ENCODE data around the gene SPEG. TPM values are rescaled to one million over a fixed set of nuclear protein-coding genes. Genes with fewer than 3 reads are reported as not detected.
A peak's percentile ranks its signal among the peaks of the same experiment; 100 is the strongest.

Gene SPEG
- total and polyA plus RNA-seq, 2 of the 13 experiments (the other 11 are each of a cell fraction or from before 2014, with no cell fraction given) = 0.18 to 0.24 TPM

GRCh38 chr2:219521066-219521880 lies 86.6 kb downstream of the SPEG start (continued):
- TF ChIP-seq FIP1L1 (IDR thresholded peaks at IDR 0.05; ENCODE audit: borderline replicate concordance, insufficient read depth, low read depth, low read length) (no peak), ATF3 (CRISPR knock-in tag; IDR thresholded peaks at IDR 0.05) (no peak), ZNF251 (CRISPR knock-in tag; IDR thresholded peaks at IDR 0.05) (no peak), ZNF780A (CRISPR knock-in tag; IDR thresholded peaks at IDR 0.05) (no peak), MIER3 (CRISPR knock-in tag; IDR thresholded peaks at IDR 0.05; ENCODE audit: borderline replicate concordance) (no peak), RAD21 (CRISPR knock-in tag; IDR thresholded peaks at IDR 0.05) (peak; percentile 23; the same call in 1 of the 2 replicates), TFDP2 (CRISPR knock-in tag; IDR thresholded peaks at IDR 0.05) (no peak), PAF1 (CRISPR knock-in tag; IDR thresholded peaks at IDR 0.05) (no peak), PBX2 (CRISPR knock-in tag; IDR thresholded peaks at IDR 0.05) (no peak), ZBTB21 (CRISPR knock-in tag; IDR thresholded peaks at IDR 0.05) (no peak), WIZ (CRISPR knock-in tag; IDR thresholded peaks at IDR 0.05) (no peak), LCORL (IDR thresholded peaks at IDR 0.05) (no peak), LCORL (CRISPR knock-in tag; IDR thresholded peaks at IDR 0.05) (no peak), HOMEZ (CRISPR knock-in tag; IDR thresholded peaks at IDR 0.05; ENCODE audit: low read depth) (no peak), ZNF652 (CRISPR knock-in tag; IDR thresholded peaks at IDR 0.05; ENCODE audit: borderline replicate concordance, low read depth) (no peak), ZFYVE20 (CRISPR knock-in tag; IDR thresholded peaks at IDR 0.05; ENCODE audit: borderline replicate concordance, low read depth) (no peak), ZNF770 (CRISPR knock-in tag; IDR thresholded peaks at IDR 0.05) (no peak), ZNF567 (CRISPR knock-in tag; IDR thresholded peaks at IDR 0.05; ENCODE audit: borderline replicate concordance) (no peak), MAZ (IDR thresholded peaks at IDR 0.05; ENCODE audit: borderline replicate concordance, low read depth, low read length) (peak; percentile 76; the same call in 1 of the 2 replicates), MAZ (CRISPR knock-in tag; IDR thresholded peaks at IDR 0.05; ENCODE audit: low read depth) (peak; percentile 72), ZNF7 (CRISPR knock-in tag; IDR thresholded peaks at IDR 0.05) (no peak), ZNF503 (CRISPR knock-in tag; IDR thresholded peaks at IDR 0.05) (no peak)
